Transverse colon (tissue), 4 donors: Measurements from ENCODE around the gene TMEM123. TPM values are rescaled to one million over a fixed set of nuclear protein-coding genes. Genes with fewer than 3 reads are reported as not detected.

Experiments used
- DNase-seq: peaks from one replicate; pipeline ENCODE4 v3.0.0-alpha.2; 2019
- H3K27ac ChIP-seq, 4 donors: fragments of 200-600 bp; sonication (generic); 2 replicates each; pipeline ENCODE4 v1.5.1; 2016 to 2018; ENCODE audit warnings: inconsistent platforms in 4 of 4
- H3K27me3 ChIP-seq: fragments of 200-600 bp; sonication (generic); 2 replicates; pipeline ENCODE4 v1.5.1; 2017; ENCODE audit warnings: inconsistent platforms
- H3K36me3 ChIP-seq, 4 donors: fragments of 200-600 bp; sonication (generic); 2 replicates each; pipeline ENCODE4 v1.5.1; 2017 to 2019; ENCODE audit warnings: inconsistent platforms in 4 of 4
- H3K4me1 ChIP-seq, 4 donors: fragments of 200-600 bp; sonication (generic); 2 replicates each; pipeline ENCODE4 v1.5.1; 2017 to 2020; ENCODE audit warnings: inconsistent platforms in 4 of 4
- H3K4me3 ChIP-seq, 4 donors: fragments of 200-600 bp; sonication (generic); 1 replicate in 1 of 4; 2 replicates in 3 of 4; pipeline versions ENCODE4 v1.5.1 to v1.6.1; 2017 to 2019; ENCODE audit warnings: inconsistent platforms in 4 of 4
- H3K9me3 ChIP-seq, 2 donors: fragments of 200-600 bp; sonication (generic); 2 replicates each; pipeline ENCODE4 v1.5.1; 2017 to 2019; ENCODE audit warnings: inconsistent platforms in 2 of 2
- EP300 ChIP-seq: sonication (generic); formaldehyde crosslinking; IDR thresholded peaks from one replicate; pipeline ENCODE4 v1.6.1; 2017; ENCODE audit warnings: antibody characterized with exemption, low read depth
- POLR2A ChIP-seq: fragments of 450-650 bp; IDR thresholded peaks from one replicate; pipeline ENCODE4 v1.6.1; 2016; ENCODE audit warnings: antibody characterized with exemption, mild to moderate bottlenecking, moderate library complexity
- POLR2AphosphoS5 ChIP-seq, 3 donors: sonication (generic); formaldehyde crosslinking; IDR thresholded peaks; one replicate each; pipeline ENCODE4 v1.6.1; 2016; ENCODE audit warnings: antibody characterized with exemption in 3 of 3
- WGBS, 2 donors: methylation state at CpG; one replicate each; pipeline ENCODE4 v1.1.5; 2018; ENCODE audit warnings: low coverage in 1 of 2; 5-methylcytosine and 5-hydroxymethylcytosine counted together
- in situ Hi-C, 4 donors: fragments of 200-750 bp; cut with MboI; loops; one replicate each; pipeline versions ENCODE4 v1.15.0 to v1.15.1; 2017; ENCODE audit warnings: low sequenced_read_pairs in 3 of 4, low pct_ligation_motif_present in 1 of 4, low pct_unique_long_range_greater_than_20kb in 1 of 4
- intact Hi-C: fragments of 100-400 bp; cut with DNase I; formaldehyde crosslinking; loops from one replicate; pipeline ENCODE4 v1.15.1; 2023; ENCODE audit warnings: low total_unique reads
- total RNA-seq, 4 donors: library from RNA; depleted of rRNA; stranded (reverse); fragments of >200 nt; gene quantifications; one replicate each; pipeline ENCODE4 v1.1.0, GENCODE V29; 2016
- TF ChIP-seq, protein P1 (sequence below), 5 experiments: fragments of 200-600 bp in 3 of 5; fragments of 450-650 bp in 2 of 5; sonication (generic) in 3 of 5; IDR thresholded peaks; 1 replicate in 2 of 5; 2 replicates in 3 of 5; pipeline ENCODE4 v1.5.1; 2016 to 2017; ENCODE audit warnings: antibody characterized with exemption in 5 of 5, inconsistent platforms in 3 of 5, mild to moderate bottlenecking in 2 of 5, moderate library complexity in 1 of 5

Gene TMEM123
- total RNA-seq, 4 donors from 2014 or later: 55.4 to 137 (median 104) TPM

DNA sequence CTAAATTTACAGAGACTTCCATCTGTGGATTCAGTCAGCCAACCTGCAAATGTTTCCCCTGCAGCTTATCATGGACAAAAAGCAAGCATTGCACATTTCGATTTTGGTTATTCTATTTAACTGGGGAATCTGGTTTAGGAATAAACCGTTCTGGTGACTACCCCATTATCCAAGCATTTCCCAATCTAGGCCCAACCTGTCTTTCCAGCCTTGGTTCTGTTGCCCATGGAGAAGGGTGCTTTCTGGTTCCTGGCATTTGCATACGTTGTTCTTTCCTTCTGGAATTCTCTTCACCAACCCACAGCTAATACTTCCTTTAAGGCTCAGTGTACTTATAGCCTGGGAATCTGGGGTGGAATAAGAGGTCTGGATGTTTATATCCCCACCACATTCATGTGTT lies 1.4 kb upstream of the TMEM123 start:
- Histone ChIP-seq H3K9me3 (no peaks in the 10 kb centered on the region), H3K36me3 (no peaks in the 10 kb centered on the region), H3K4me1 (peaks cover 9 to 57% (median 30%) of the 10 kb centered on the region in 4 donors), H3K27ac (peak overlapping the region in 3 of 4 donors; percentile 90 to 99 (median 98)), H3K4me3 (no peak overlapping the region), H3K27me3 (no peaks in the 10 kb centered on the region)
- no peak for DNase-seq
- no peak for TF ChIP-seq POLR2A
- TF ChIP-seq EP300: no peak
- TF ChIP-seq, protein P1, sequence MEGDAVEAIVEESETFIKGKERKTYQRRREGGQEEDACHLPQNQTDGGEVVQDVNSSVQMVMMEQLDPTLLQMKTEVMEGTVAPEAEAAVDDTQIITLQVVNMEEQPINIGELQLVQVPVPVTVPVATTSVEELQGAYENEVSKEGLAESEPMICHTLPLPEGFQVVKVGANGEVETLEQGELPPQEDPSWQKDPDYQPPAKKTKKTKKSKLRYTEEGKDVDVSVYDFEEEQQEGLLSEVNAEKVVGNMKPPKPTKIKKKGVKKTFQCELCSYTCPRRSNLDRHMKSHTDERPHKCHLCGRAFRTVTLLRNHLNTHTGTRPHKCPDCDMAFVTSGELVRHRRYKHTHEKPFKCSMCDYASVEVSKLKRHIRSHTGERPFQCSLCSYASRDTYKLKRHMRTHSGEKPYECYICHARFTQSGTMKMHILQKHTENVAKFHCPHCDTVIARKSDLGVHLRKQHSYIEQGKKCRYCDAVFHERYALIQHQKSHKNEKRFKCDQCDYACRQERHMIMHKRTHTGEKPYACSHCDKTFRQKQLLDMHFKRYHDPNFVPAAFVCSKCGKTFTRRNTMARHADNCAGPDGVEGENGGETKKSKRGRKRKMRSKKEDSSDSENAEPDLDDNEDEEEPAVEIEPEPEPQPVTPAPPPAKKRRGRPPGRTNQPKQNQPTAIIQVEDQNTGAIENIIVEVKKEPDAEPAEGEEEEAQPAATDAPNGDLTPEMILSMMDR (IDR thresholded peaks at IDR 0.05): no peak
- TF ChIP-seq POLR2AphosphoS5 (IDR thresholded peaks at IDR 0.05): no peak
- intact Hi-C loops: loop anchor here (2.0 kb wide), 1 partner anchor 105 kb away; no protein-coding TSS in a partner anchor
- 69 to 90% methylated on average over 2 to 3 of the region's 3 CpGs for WGBS, 2 donors
- in situ Hi-C loops: no loop called here

DNA sequence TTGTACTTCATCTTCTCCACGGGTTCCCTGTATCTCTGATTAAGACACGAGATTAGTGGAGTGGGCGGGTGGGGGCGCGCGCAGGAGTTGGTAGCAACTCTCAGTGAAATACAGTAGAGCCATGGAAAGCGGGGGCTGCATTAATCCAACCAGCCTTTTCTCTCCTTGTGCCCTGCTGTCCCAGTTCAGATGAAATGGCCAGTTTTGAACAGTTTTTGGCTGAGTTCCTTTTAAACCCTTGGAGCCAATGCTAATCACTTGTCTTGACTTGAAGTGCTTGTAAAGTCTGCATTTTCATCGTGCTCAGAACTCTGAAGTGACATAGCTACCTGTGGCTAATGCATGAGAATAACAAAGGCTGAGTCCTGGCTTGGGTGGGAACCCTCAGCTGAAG lies 734 bp upstream of the TMEM123 start:
- no peaks in the 10 kb centered on the region for H3K36me3 ChIP-seq
- TF ChIP-seq POLR2A (no peak), POLR2AphosphoS5 (IDR thresholded peaks at IDR 0.05) (no peak), EP300 (no peak)
- TF ChIP-seq, protein P1 (IDR thresholded peaks at IDR 0.05): no peak
- WGBS, 2 donors: 3 to 5% methylated on average over 3 to 8 of the region's 8 CpGs
- peak overlapping the region; percentile 90 to 99 (median 96) for H3K27ac ChIP-seq
- peak overlapping the region; percentile 68 to 95 (median 84) for H3K4me3 ChIP-seq
- in situ Hi-C loops (no loop called here), intact Hi-C loops (loop anchor here (2.0 kb wide), 1 partner anchor 104 kb away; no protein-coding TSS in a partner anchor)
- H3K4me1 ChIP-seq: peaks cover 10 to 60% (median 36%) of the 10 kb centered on the region in 4 donors
- H3K27me3 ChIP-seq: no peaks in the 10 kb centered on the region
- DNase-seq: no peak
- H3K9me3 ChIP-seq: no peaks in the 10 kb centered on the region

DNA sequence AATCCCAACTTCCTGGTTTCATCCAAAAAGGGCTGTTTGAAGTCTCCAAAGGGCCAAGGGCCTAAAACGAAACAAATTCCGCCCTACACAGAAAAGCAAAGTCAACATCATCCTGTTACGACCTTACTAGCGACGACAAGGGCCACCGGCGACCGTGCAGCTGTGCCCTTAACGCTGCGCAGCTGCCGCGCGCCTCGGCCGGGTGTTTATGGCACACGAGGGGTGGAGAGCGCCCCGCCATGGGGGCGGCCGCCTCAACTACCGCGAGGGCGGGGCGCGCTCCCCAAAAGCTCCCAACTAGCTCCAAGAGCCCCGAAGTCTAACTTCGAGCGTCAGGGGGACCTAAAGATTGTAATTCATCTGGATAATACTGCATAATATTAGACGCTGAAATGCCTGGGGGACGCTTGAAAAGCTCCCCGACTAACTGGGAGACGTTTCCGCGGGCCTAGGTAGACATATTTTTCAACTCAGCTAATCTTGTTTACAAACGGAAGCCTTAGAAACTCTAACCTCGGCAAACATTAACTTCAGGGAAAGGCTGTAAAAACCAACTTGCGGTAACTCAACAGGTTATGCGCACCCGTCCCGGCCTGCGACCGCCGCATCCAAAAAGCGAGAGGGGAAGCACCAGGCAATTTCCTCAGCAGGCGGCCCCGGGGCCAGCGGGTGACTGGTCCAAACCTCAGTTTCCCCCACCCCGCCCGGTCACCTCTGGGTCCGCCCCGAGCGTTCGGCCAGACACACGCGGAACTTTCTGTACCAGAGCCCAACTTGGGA lies 694 bp downstream of the TMEM123 start:
- peaks cover 16 to 65% (median 38%) of the 10 kb centered on the region in 4 donors for H3K4me1 ChIP-seq
- in situ Hi-C loops: no loop called here
- 1% methylated on average over 12 to 42 of the region's 55 CpGs for WGBS, 2 donors

More for the DNA sequence above, 694 bp downstream of the TMEM123 start:
- peak overlapping the region; percentile 68 to 95 (median 84) for H3K4me3 ChIP-seq
- H3K27ac ChIP-seq: peak overlapping the region; percentile 90 to 99 (median 96)
- no peaks in the 10 kb centered on the region for H3K36me3 ChIP-seq
- intact Hi-C loops: loop anchor here (2.0 kb wide), 1 partner anchor 103 kb away; no protein-coding TSS in a partner anchor
- no peaks in the 10 kb centered on the region for H3K27me3 ChIP-seq
- TF ChIP-seq POLR2A (peak; percentile 65), EP300 (no peak), POLR2AphosphoS5 (IDR thresholded peaks at IDR 0.05) (peak; percentile 59 to 78 (median 69))
- TF ChIP-seq, protein P1 (IDR thresholded peaks at IDR 0.05): no peak
- no peaks in the 10 kb centered on the region for H3K9me3 ChIP-seq
- peak; percentile 82 for DNase-seq
